B cell (primary cell): ENCODE results near the gene UNC5C. TPM values are rescaled to one million over a fixed set of nuclear protein-coding genes. Genes with fewer than 3 reads are reported as not detected.

Experiments
- ATAC-seq: fragments of 200-7000 bp; cut with Tn5 transposase; one replicate; pipeline ENCODE4 v1.10.0; 2021; ENCODE audit warnings: low read depth, mild to moderate bottlenecking, moderate number of reproducible peaks, moderate library complexity
- CTCF ChIA-PET: fragments of 350-600 bp; sonication (Branson Sonifier 250); formaldehyde crosslinking; loops from one replicate; lab custom pipeline; 2021; ENCODE audit warnings: antibody characterized with exemption, inconsistent platforms; lab: Charles Lee
- POLR2A ChIA-PET: fragments of 350-600 bp; sonication (Branson Sonifier 250); formaldehyde crosslinking; loops from one replicate; lab custom pipeline; 2021; ENCODE audit warnings: antibody characterized with exemption; lab: Charles Lee
- DNase-seq: peaks from one replicate; pipeline ENCODE4 v3.0.0; 2013
- H2AFZ ChIP-seq: 2 replicates; pipeline ENCODE4 v1.6.1; 2012; ENCODE audit warnings: mild to moderate bottlenecking, low read depth, low read length; ENCODE audit not compliant: insufficient read depth, poor library complexity, severe bottlenecking
- H3K27ac ChIP-seq, 2 donors: 1 replicate in 1 of 2; 2 replicates in 1 of 2; pipeline ENCODE4 v1.5.1; 2012 to 2013; ENCODE audit warnings: low read length in 2 of 2, mild to moderate bottlenecking in 2 of 2, moderate library complexity in 1 of 2
- H3K27me3 ChIP-seq, 4 experiments: fragments of 200-600 bp in 1 of 4; sonication (generic) in 1 of 4; replicated peaks in 1 of 4; 1 replicate in 2 of 4; 2 replicates in 2 of 4; pipeline versions ENCODE4 v1.6.1 to v1.7.0; 2013 to 2016; ENCODE audit warnings: low read length in 3 of 4, mild to moderate bottlenecking in 2 of 4, mixed read lengths in 1 of 4, moderate library complexity in 1 of 4; ENCODE audit not compliant: insufficient read depth in 4 of 4, control insufficient read depth in 3 of 4; ENCODE audit errors: control extremely low read depth in 1 of 4
- H3K36me3 ChIP-seq, 2 experiments: replicated peaks in 1 of 2; 1 replicate in 1 of 2; 2 replicates in 1 of 2; pipeline versions ENCODE4 v1.6.1 to v1.7.1; 2013; ENCODE audit warnings: low read length in 1 of 2; ENCODE audit not compliant: insufficient read depth in 2 of 2, control insufficient read depth in 1 of 2; ENCODE audit errors: control extremely low read depth in 1 of 2, extremely low read depth in 1 of 2
- H3K4me1 ChIP-seq, 2 donors: fragments of 200-600 bp in 1 of 2; sonication (generic) in 1 of 2; 1 replicate in 1 of 2; 2 replicates in 1 of 2; pipeline versions ENCODE4 v1.5.1 to v1.6.1; 2013 to 2017; ENCODE audit warnings: low read length in 2 of 2; ENCODE audit not compliant: control insufficient read depth in 2 of 2, insufficient read depth in 2 of 2
- H3K4me2 ChIP-seq: replicated peaks from 2 replicates; pipeline ENCODE3; 2012; ENCODE audit warnings: mild to moderate bottlenecking, low read depth, low read length; ENCODE audit not compliant: poor library complexity, severe bottlenecking
- H3K4me3 ChIP-seq, 5 experiments: fragments of 200-600 bp in 1 of 5; sonication (generic) in 1 of 5; 1 replicate in 3 of 5; 2 replicates in 2 of 5; pipeline versions ENCODE4 v1.5.1 to v1.7.0; 2011 to 2016; ENCODE audit warnings: low read length in 4 of 5, mild to moderate bottlenecking in 4 of 5, low read depth in 2 of 5, control low read depth in 1 of 5, moderate library complexity in 1 of 5; ENCODE audit not compliant: insufficient read depth in 1 of 5; ENCODE audit errors: control extremely low read depth in 1 of 5, extremely low read depth in 1 of 5
- H3K79me2 ChIP-seq: fragments of 200-600 bp; sonication (generic); one replicate; pipeline ENCODE4 v1.6.0; 2016; ENCODE audit warnings: low read length; ENCODE audit not compliant: control insufficient read depth, insufficient read depth
- H3K9ac ChIP-seq: fragments of 200-600 bp; sonication (generic); 2 replicates; pipeline ENCODE4 v1.6.1; 2017; ENCODE audit warnings: mild to moderate bottlenecking, low read length, moderate library complexity
- H3K9me3 ChIP-seq, 3 donors: one replicate each; pipeline versions ENCODE4 v1.6.1 to v1.7.1; 2013; ENCODE audit warnings: low read length in 2 of 3; ENCODE audit not compliant: control insufficient read depth in 2 of 3, insufficient read depth in 1 of 3; ENCODE audit errors: control extremely low read depth in 1 of 3
- H4K20me1 ChIP-seq: 2 replicates; pipeline ENCODE4 v1.6.0; 2012; ENCODE audit warnings: mild to moderate bottlenecking, low read length; ENCODE audit not compliant: insufficient read depth, control insufficient read depth, poor library complexity, severe bottlenecking
- H3K27ac Mint-ChIP-seq: one replicate; pipeline ENCODE4 v1.8.0; 2021; ENCODE audit warnings: mixed read lengths
- H3K27me3 Mint-ChIP-seq: one replicate; pipeline ENCODE4 v1.8.0; 2021; ENCODE audit warnings: mixed read lengths
- H3K4me1 Mint-ChIP-seq: one replicate; pipeline ENCODE4 v1.8.0; 2021; ENCODE audit warnings: mixed read lengths
- H3K4me3 Mint-ChIP-seq: one replicate; pipeline ENCODE4 v1.8.0; 2021; ENCODE audit warnings: mixed read lengths
- H3K9me3 Mint-ChIP-seq: one replicate; pipeline ENCODE4 v1.8.0; 2022; ENCODE audit warnings: mixed read lengths; ENCODE audit not compliant: insufficient read depth
- EZH2 ChIP-seq: IDR thresholded peaks from 2 replicates; pipeline ENCODE4 v1.6.1; 2012; ENCODE audit warnings: borderline replicate concordance, low read depth, mild to moderate bottlenecking, moderate library complexity, low read length; ENCODE audit not compliant: insufficient read depth, poor library complexity, severe bottlenecking
- WGBS: methylation state at CpG from one replicate; pipeline ENCODE4 v1.1.5; 2013; ENCODE audit warnings: missing lambda C conversion rate; ENCODE audit not compliant: insufficient coverage; 5-methylcytosine and 5-hydroxymethylcytosine counted together
- intact Hi-C: fragments of 100-400 bp; cut with micrococcal nuclease; formaldehyde crosslinking; loops from one replicate; pipeline ENCODE4 v1.10.0; 2022
- polyA plus RNA-seq: library from polyadenylated mRNA; depleted of rRNA; stranded (reverse); fragments of >200 nt; gene quantifications from 2 replicates; pipeline ENCODE4 v1.2.3, GENCODE V29; 2012
- total RNA-seq, 2 donors: library from RNA; stranded (reverse); fragments of 120-200 nt in 1 of 2; gene quantifications; 1 replicate in 1 of 2; 2 replicates in 1 of 2; pipeline versions ENCODE4 v1.2.3 to v1.2.4, GENCODE V29; 2013 to 2022
- TF ChIP-seq, protein P1 (sequence below): fragments of 200-600 bp; IDR thresholded peaks from one replicate; pipeline ENCODE4 v1.8.0; 2022; ENCODE audit warnings: antibody characterized with exemption, mild to moderate bottlenecking

UNC5C gene
- total and polyA plus RNA-seq, 2 donors (not counting 1 experiment from before 2014, with no cell fraction given) = not detected

DNA sequence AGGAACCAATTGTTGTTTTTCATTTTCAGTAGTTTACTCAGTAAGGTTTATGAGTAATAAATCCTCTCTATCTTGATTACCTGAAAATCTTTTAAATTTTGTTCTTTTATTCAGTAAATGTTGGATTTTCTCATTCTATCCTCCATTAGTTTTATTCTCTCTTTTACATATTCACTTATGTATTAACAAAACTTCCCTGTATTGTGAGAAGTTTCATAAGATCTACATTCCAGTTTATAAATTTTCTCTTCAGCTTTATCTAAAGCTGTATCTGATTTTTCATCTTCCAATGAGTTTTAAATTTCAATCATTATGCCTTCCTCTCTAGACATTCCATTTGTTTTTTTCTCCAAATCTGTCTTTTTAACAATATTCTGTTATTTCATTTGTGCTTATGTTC is 310.2 kb downstream of the UNC5C start:
- ATAC-seq (no peak), DNase-seq (no peak)
- no peaks in the 10 kb centered on the region for H4K20me1 ChIP-seq
- ChIA-PET CTCF (no interaction called here), POLR2A (no interaction called here)
- peaks cover 0 to 3% (median 0%) of the 10 kb centered on the region in 3 donors for H3K9me3 ChIP-seq
- H2AFZ ChIP-seq = no peak overlapping the region
- H3K27ac Mint-ChIP-seq = no peak overlapping the region
- H3K9ac ChIP-seq = no peak overlapping the region
- H3K79me2 ChIP-seq = no peaks in the 10 kb centered on the region
- TF ChIP-seq, protein P1, sequence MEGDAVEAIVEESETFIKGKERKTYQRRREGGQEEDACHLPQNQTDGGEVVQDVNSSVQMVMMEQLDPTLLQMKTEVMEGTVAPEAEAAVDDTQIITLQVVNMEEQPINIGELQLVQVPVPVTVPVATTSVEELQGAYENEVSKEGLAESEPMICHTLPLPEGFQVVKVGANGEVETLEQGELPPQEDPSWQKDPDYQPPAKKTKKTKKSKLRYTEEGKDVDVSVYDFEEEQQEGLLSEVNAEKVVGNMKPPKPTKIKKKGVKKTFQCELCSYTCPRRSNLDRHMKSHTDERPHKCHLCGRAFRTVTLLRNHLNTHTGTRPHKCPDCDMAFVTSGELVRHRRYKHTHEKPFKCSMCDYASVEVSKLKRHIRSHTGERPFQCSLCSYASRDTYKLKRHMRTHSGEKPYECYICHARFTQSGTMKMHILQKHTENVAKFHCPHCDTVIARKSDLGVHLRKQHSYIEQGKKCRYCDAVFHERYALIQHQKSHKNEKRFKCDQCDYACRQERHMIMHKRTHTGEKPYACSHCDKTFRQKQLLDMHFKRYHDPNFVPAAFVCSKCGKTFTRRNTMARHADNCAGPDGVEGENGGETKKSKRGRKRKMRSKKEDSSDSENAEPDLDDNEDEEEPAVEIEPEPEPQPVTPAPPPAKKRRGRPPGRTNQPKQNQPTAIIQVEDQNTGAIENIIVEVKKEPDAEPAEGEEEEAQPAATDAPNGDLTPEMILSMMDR = no peak
- TF ChIP-seq EZH2 = no peak
- H3K9me3 Mint-ChIP-seq = peaks cover 2% of the 10 kb centered on the region
- H3K4me3 ChIP-seq = no peak overlapping the region
- intact Hi-C loops = no loop called here
- no peak overlapping the region for H3K4me2 ChIP-seq
- H3K27me3 Mint-ChIP-seq = no peaks in the 10 kb centered on the region
- no peaks in the 10 kb centered on the region for H3K4me1 Mint-ChIP-seq
- no peaks in the 10 kb centered on the region for H3K27me3 ChIP-seq
- H3K36me3 ChIP-seq = no peaks in the 10 kb centered on the region
- no peaks in the 10 kb centered on the region for H3K4me1 ChIP-seq
- H3K27ac ChIP-seq = no peak overlapping the region
- no peak overlapping the region for H3K4me3 Mint-ChIP-seq

DNA sequence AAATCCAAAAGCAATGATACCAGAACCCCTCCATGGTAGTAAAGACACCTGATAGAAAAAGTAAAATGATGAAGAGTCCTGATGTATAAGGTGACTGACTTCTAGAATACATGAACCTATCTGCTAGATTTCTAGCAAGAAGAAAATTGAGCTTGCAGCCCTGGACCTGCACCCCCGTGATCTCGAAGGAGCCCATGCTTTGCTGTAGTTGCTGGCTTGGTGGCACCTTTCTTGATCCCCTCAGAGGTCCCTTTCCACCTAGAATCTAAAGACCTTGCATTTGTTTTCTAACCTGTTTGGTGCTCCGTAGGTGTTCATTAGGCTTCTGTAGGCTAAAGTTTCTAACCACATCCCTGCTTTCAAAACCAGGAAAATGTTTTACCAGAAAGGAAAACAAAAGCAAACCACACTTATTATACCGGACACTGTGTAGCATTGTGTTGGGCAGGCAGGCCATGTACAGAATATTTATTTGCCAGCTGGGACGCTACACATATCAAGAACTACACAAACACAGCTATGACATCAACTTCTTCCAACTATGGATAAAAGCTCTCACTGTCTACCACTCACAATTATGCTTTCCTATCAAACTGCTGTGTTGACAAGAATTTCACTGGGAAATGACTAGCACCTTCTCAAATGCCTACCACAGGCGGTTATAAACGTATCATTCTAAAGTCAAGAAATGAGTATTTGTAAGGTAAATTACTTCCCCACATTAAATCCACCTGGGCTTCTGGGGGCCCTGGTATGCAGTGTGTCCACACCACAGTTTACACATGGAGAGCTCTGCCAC is 316.2 kb downstream of the UNC5C start:
- ATAC-seq (no peak), DNase-seq (no peak)
- CTCF ChIA-PET = no interaction called here
- 49% methylated on average over 4 of the region's 7 CpGs for WGBS
- Histone ChIP-seq H3K27me3 (no peaks in the 10 kb centered on the region), H3K36me3 (no peaks in the 10 kb centered on the region), H4K20me1 (no peaks in the 10 kb centered on the region), H3K9me3 (no peaks in the 10 kb centered on the region), H3K4me2 (no peak overlapping the region), H3K27ac (no peak overlapping the region), H2AFZ (no peak overlapping the region), H3K9ac (no peak overlapping the region), H3K4me3 (no peak overlapping the region), H3K79me2 (no peaks in the 10 kb centered on the region), H3K4me1 (no peaks in the 10 kb centered on the region)
- TF ChIP-seq EZH2 = no peak
- TF ChIP-seq, protein P1 = no peak
- no peak overlapping the region for H3K27ac Mint-ChIP-seq
- POLR2A ChIA-PET = no interaction called here
- H3K4me1 Mint-ChIP-seq = no peaks in the 10 kb centered on the region
- intact Hi-C loops = no loop called here
- no peak overlapping the region for H3K4me3 Mint-ChIP-seq
- H3K27me3 Mint-ChIP-seq = no peaks in the 10 kb centered on the region
- H3K9me3 Mint-ChIP-seq = no peaks in the 10 kb centered on the region
